H9 (cell line): ENCODE data around the gene CSNK2B. TPM values are rescaled to one million over a fixed set of nuclear protein-coding genes. Genes with fewer than 3 reads are reported as not detected.

Source experiments
- DNase-seq: peaks from one replicate; pipeline ENCODE4 v3.0.0-alpha.2; 2017
- H2AFZ ChIP-seq: one replicate; pipeline ENCODE4 v1.6.1; 2013; ENCODE audit warnings: mild to moderate bottlenecking, low read length, control low read depth, moderate library complexity
- H2AK5ac ChIP-seq: 2 replicates; pipeline ENCODE4 v1.6.1; 2013; ENCODE audit warnings: low read length, control low read depth, mixed read lengths; ENCODE audit not compliant: insufficient read length
- H2BK120ac ChIP-seq: one replicate; pipeline ENCODE4 v1.6.1; 2013; ENCODE audit warnings: low read depth, mild to moderate bottlenecking, low read length, control low read depth, inconsistent platforms; ENCODE audit not compliant: poor library complexity, severe bottlenecking
- H2BK12ac ChIP-seq: 2 replicates; pipeline ENCODE4 v1.6.1; 2013; ENCODE audit warnings: low read length, control low read depth, mixed read lengths, low read depth; ENCODE audit not compliant: insufficient read length
- H2BK15ac ChIP-seq: 2 replicates; pipeline ENCODE4 v1.6.1; 2013; ENCODE audit warnings: low read depth, low read length, control low read depth
- H2BK20ac ChIP-seq: one replicate; pipeline ENCODE4 v1.6.1; 2013; ENCODE audit warnings: low read depth, mild to moderate bottlenecking, low read length, control low read depth, inconsistent platforms; ENCODE audit not compliant: poor library complexity, severe bottlenecking
- H2BK5ac ChIP-seq: 2 replicates; pipeline ENCODE4 v1.6.1; 2013; ENCODE audit warnings: low read length, control low read depth, mixed read lengths; ENCODE audit not compliant: insufficient read length
- H3K14ac ChIP-seq: 2 replicates; pipeline ENCODE4 v1.6.1; 2013; ENCODE audit warnings: low read length, control low read depth; ENCODE audit not compliant: insufficient read depth
- H3K18ac ChIP-seq: 2 replicates; pipeline ENCODE4 v1.6.1; 2013; ENCODE audit warnings: low read depth, mild to moderate bottlenecking, mixed read lengths, low read length, control low read depth; ENCODE audit not compliant: insufficient read length
- H3K23ac ChIP-seq: 2 replicates; pipeline ENCODE4 v1.6.1; 2013; ENCODE audit warnings: low read length, control low read depth, mixed read lengths, low read depth; ENCODE audit not compliant: insufficient read length
- H3K23me2 ChIP-seq: 2 replicates; pipeline ENCODE4 v1.6.1; 2013; ENCODE audit warnings: low read depth, mild to moderate bottlenecking, mixed read lengths, low read length, control low read depth; ENCODE audit not compliant: insufficient read length, poor library complexity, severe bottlenecking
- H3K27ac ChIP-seq: 2 replicates; pipeline ENCODE4 v1.5.1; 2013; ENCODE audit warnings: low read length, control low read depth, mixed read lengths, low read depth; ENCODE audit not compliant: insufficient read length
- H3K27me3 ChIP-seq: 2 replicates; pipeline ENCODE4 v1.6.1; 2013; ENCODE audit warnings: low read length, control low read depth, inconsistent platforms; ENCODE audit not compliant: insufficient read depth
- H3K4ac ChIP-seq: 2 replicates; pipeline ENCODE4 v1.6.1; 2013; ENCODE audit warnings: low read depth, mild to moderate bottlenecking, control low read depth, inconsistent platforms, low read length, moderate library complexity
- H3K4me1 ChIP-seq: 2 replicates; pipeline ENCODE4 v1.6.1; 2013; ENCODE audit warnings: low read length, control low read depth, inconsistent platforms; ENCODE audit not compliant: insufficient read depth
- H3K4me2 ChIP-seq: 2 replicates; pipeline ENCODE4 v1.6.1; 2013; ENCODE audit warnings: low read length, control low read depth, mixed read lengths; ENCODE audit not compliant: insufficient read length, insufficient read depth
- H3K56ac ChIP-seq: 2 replicates; pipeline ENCODE4 v1.6.1; 2013; ENCODE audit warnings: low read depth, mild to moderate bottlenecking, mixed read lengths, low read length, control low read depth; ENCODE audit not compliant: insufficient read length
- H3K79me1 ChIP-seq: 2 replicates; pipeline ENCODE4 v1.6.1; 2013; ENCODE audit warnings: low read depth, mild to moderate bottlenecking, moderate library complexity, low read length, control low read depth, inconsistent platforms; ENCODE audit not compliant: insufficient read depth, poor library complexity, severe bottlenecking
- H3K79me2 ChIP-seq: 2 replicates; pipeline ENCODE4 v1.6.1; 2013; ENCODE audit warnings: low read length, control low read depth, inconsistent platforms; ENCODE audit not compliant: insufficient read depth
- H3K9ac ChIP-seq: 2 replicates; pipeline ENCODE4 v1.6.1; 2013; ENCODE audit warnings: low read length, control low read depth, mixed read lengths; ENCODE audit not compliant: insufficient read length; ENCODE audit errors: extremely low read depth
- H3K9me3 ChIP-seq: one replicate; pipeline ENCODE4 v1.6.1; 2013; ENCODE audit warnings: low read depth, low read length, inconsistent platforms; ENCODE audit not compliant: control insufficient read depth
- H3T11ph ChIP-seq: one replicate; pipeline ENCODE4 v1.6.1; 2013; ENCODE audit warnings: mild to moderate bottlenecking, low read length, control low read depth, inconsistent platforms
- H4K20me1 ChIP-seq: one replicate; pipeline ENCODE4 v1.6.1; 2013; ENCODE audit not compliant: control insufficient read depth, insufficient read length, insufficient read depth
- H4K5ac ChIP-seq: 2 replicates; pipeline ENCODE4 v1.6.1; 2013; ENCODE audit warnings: low read depth, mild to moderate bottlenecking, mixed read lengths, low read length, control low read depth; ENCODE audit not compliant: insufficient read length
- H4K8ac ChIP-seq: replicated peaks from 2 replicates; pipeline ENCODE4 v1.6.1; 2013; ENCODE audit warnings: low read length, control low read depth, mixed read lengths, low read depth; ENCODE audit not compliant: insufficient read length
- H4K91ac ChIP-seq: 2 replicates; pipeline ENCODE4 v1.6.1; 2013; ENCODE audit warnings: low read depth, mild to moderate bottlenecking, moderate library complexity, mixed read lengths, low read length, control low read depth; ENCODE audit not compliant: insufficient read length
- H3K27ac Mint-ChIP-seq, 3 experiments: 2 replicates in 2 of 3; 3 replicates in 1 of 3; pipeline ENCODE4 v1.8.0; 2020 to 2021; ENCODE audit warnings: mixed read lengths in 3 of 3, mild to moderate bottlenecking in 1 of 3, moderate library complexity in 1 of 3
- H3K27me3 Mint-ChIP-seq: 2 replicates; pipeline ENCODE4 v1.8.0; 2021; ENCODE audit warnings: low read depth, mild to moderate bottlenecking, moderate library complexity, mixed read lengths
- H3K36me3 Mint-ChIP-seq, 3 experiments: 2 replicates in 2 of 3; 3 replicates in 1 of 3; pipeline ENCODE4 v1.8.0; 2020 to 2021; ENCODE audit warnings: low read depth in 3 of 3, mixed read lengths in 3 of 3; ENCODE audit not compliant: insufficient read depth in 1 of 3
- H3K4me1 Mint-ChIP-seq, 2 experiments: 2 replicates each; pipeline ENCODE4 v1.8.0; 2020; ENCODE audit warnings: mixed read lengths in 2 of 2
- H3K4me3 Mint-ChIP-seq, 2 experiments: 2 replicates in 1 of 2; 3 replicates in 1 of 2; pipeline ENCODE4 v1.8.0; 2020 to 2021; ENCODE audit warnings: mild to moderate bottlenecking in 2 of 2, mixed read lengths in 2 of 2, moderate library complexity in 1 of 2
- H3K9me3 Mint-ChIP-seq, 2 experiments: 2 replicates in 1 of 2; 3 replicates in 1 of 2; pipeline ENCODE4 v1.8.0; 2020; ENCODE audit warnings: mild to moderate bottlenecking in 2 of 2, mixed read lengths in 2 of 2, moderate library complexity in 1 of 2
- CTCF ChIP-seq: fragments of 200-600 bp; sonication (generic); conservative IDR thresholded peaks from 3 replicates; pipeline ENCODE4 v1.8.0; 2021; ENCODE audit warnings: antibody characterized with exemption, mild to moderate bottlenecking
- WGBS: extraction: QIAGEN DNeasy Blood & Tissue Kit; methylation state at CpG from one replicate; pipeline ENCODE4 v1.1.7; 2013; ENCODE audit warnings: missing lambda C conversion rate, low lambda C conversion rate, mixed read lengths; ENCODE audit not compliant: insufficient read length; ENCODE audit errors: extremely low coverage; 5-methylcytosine and 5-hydroxymethylcytosine counted together
- total RNA-seq: library from RNA; stranded (reverse); gene quantifications from 2 replicates; pipeline ENCODE4 v1.2.1, GENCODE V29; 2021

CSNK2B gene
- total RNA-seq, 1 experiment from 2014 or later: 187 TPM

GRCh38 chr6:31689249-31690110 is 23.6 kb downstream of the CSNK2B start:
- Histone ChIP-seq H3K9ac (no peak overlapping the region), H4K5ac (no peak overlapping the region), H2BK120ac (no peak overlapping the region), H4K20me1 (no peaks in the 10 kb centered on the region), H4K8ac (no peak overlapping the region), H3K79me2 (no peaks in the 10 kb centered on the region), H3K4ac (no peak overlapping the region), H4K91ac (no peak overlapping the region), H2AK5ac (no peak overlapping the region), H3K23ac (no peak overlapping the region), H3K23me2 (no peaks in the 10 kb centered on the region), H3K56ac (no peak overlapping the region), H2BK5ac (no peak overlapping the region), H2BK20ac (no peak overlapping the region), H2BK12ac (no peak overlapping the region), H2BK15ac (no peak overlapping the region; the same call in 1 of the 2 replicates), H3K9me3 (no peaks in the 10 kb centered on the region), H3K4me1 (no peaks in the 10 kb centered on the region), H3K79me1 (no peaks in the 10 kb centered on the region), H3K18ac (no peak overlapping the region), H3K4me2 (no peak overlapping the region), H3K14ac (no peak overlapping the region), H3K27ac (no peak overlapping the region), H3K27me3 (no peaks in the 10 kb centered on the region), H3T11ph (no peak overlapping the region), H2AFZ (no peak overlapping the region)
- no peak overlapping the region; a peak in 1 of 5 replicates for H3K4me3 Mint-ChIP-seq
- peaks cover 5 to 10% of the 10 kb centered on the region in 2 experiments; a peak in 3 of 4 replicates for H3K4me1 Mint-ChIP-seq
- H3K27ac Mint-ChIP-seq: no peak overlapping the region
- no peaks in the 10 kb centered on the region for H3K27me3 Mint-ChIP-seq
- WGBS: no CpG with 5 or more reads among the region's 11 CpGs
- TF ChIP-seq CTCF: peak; percentile 71
- no peaks in the 10 kb centered on the region; a peak in 1 of 5 replicates for H3K9me3 Mint-ChIP-seq
- H3K36me3 Mint-ChIP-seq: peaks cover 14 to 62% (median 40%) of the 10 kb centered on the region in 3 experiments
- peak; percentile 65 for DNase-seq
